NCI-H1417 treated with DMSO at 0.1 percent for 48 hours (cell line): ENCODE results near the gene ANKRD12.
"Not testable (repeated sequence)": the region's sequence is repeated elsewhere in the genome, so short reads cannot be mapped to it uniquely, and the experiment has no call there.

Experiments
- DNase-seq: peaks from one replicate; lab custom pipeline; 2025; lab: John Stamatoyannopoulos, UW

The ANKRD12 gene

GRCh38 chr18:9233771-9234440 is 97.3 kb downstream of the ANKRD12 start:
- DNase-seq = no peak

- no peak for DNase-seq
Observed at GRCh38 chr18:9234528-9234927, 97.9 kb downstream of the ANKRD12 start.

GRCh38 chr18:9237981-9238380 is 101.4 kb downstream of the ANKRD12 start:
- no peak for DNase-seq

GRCh38 chr18:9239720-9240119 is 103.1 kb downstream of the ANKRD12 start:
- DNase-seq = no peak

- no peak for DNase-seq
Observed at GRCh38 chr18:9240270-9240669, 103.7 kb downstream of the ANKRD12 start.

- no peak for DNase-seq
Observed at GRCh38 chr18:9243029-9243428, 106.4 kb downstream of the ANKRD12 start.

GRCh38 chr18:9244376-9244775 is 107.8 kb downstream of the ANKRD12 start:
- no peak for DNase-seq

- DNase-seq = no peak
Observed at GRCh38 chr18:9248661-9249060, 112.1 kb downstream of the ANKRD12 start.

- DNase-seq = no peak
Observed at GRCh38 chr18:9249254-9249653, 112.7 kb downstream of the ANKRD12 start.

GRCh38 chr18:9259173-9259572 is 122.6 kb downstream of the ANKRD12 start:
- DNase-seq = no peak

GRCh38 chr18:9260388-9261380 is 124.1 kb downstream of the ANKRD12 start:
- no peak for DNase-seq

GRCh38 chr18:9263264-9263663 is 126.7 kb downstream of the ANKRD12 start:
- no peak for DNase-seq

- not testable (repeated sequence) for DNase-seq
Observed at GRCh38 chr18:9264797-9265196, 128.2 kb downstream of the ANKRD12 start.

- no peak for DNase-seq
Observed at GRCh38 chr18:9273221-9273620, 136.6 kb downstream of the ANKRD12 start.

GRCh38 chr18:9275890-9276289 is 139.3 kb downstream of the ANKRD12 start:
- DNase-seq = no peak

GRCh38 chr18:9278028-9278427 is 141.4 kb downstream of the ANKRD12 start:
- DNase-seq = no peak

- DNase-seq = no peak
Observed at GRCh38 chr18:9280849-9281248, 144.3 kb downstream of the ANKRD12 start.

GRCh38 chr18:9281780-9282179 is 145.2 kb downstream of the ANKRD12 start:
- DNase-seq = no peak

GRCh38 chr18:9283791-9284190 is 147.2 kb downstream of the ANKRD12 start:
- DNase-seq = no peak

GRCh38 chr18:9285604-9286003 is 149.0 kb downstream of the ANKRD12 start:
- no peak for DNase-seq

- DNase-seq = no peak
Observed at GRCh38 chr18:9287036-9287435, 150.5 kb downstream of the ANKRD12 start.

- no peak for DNase-seq
Observed at GRCh38 chr18:9289698-9290097, 153.1 kb downstream of the ANKRD12 start.

- DNase-seq = no peak
Observed at GRCh38 chr18:9290156-9290555, 153.6 kb downstream of the ANKRD12 start.
